HepG2 (cell line): ENCODE measurements around the gene NFX1. TPM values are rescaled to one million over a fixed set of nuclear protein-coding genes. Genes with fewer than 3 reads are reported as not detected.

Experiments
- ATAC-seq: fragments of 200-7000 bp; cut with Tn5 transposase; 3 replicates; pipeline ENCODE4 v1.9.1; 2020; ENCODE audit warnings: mild to moderate bottlenecking, moderate library complexity
- BruUV-seq: library from RNA; stranded (reverse); fragments of 400-500 nt; replicated peaks from 2 replicates; lab custom pipeline; 2021; lab: Mats Ljungman, UMichigan
- CTCF ChIA-PET: fragments of 300-600 bp; formaldehyde crosslinking; extraction: SDS; loops from one replicate; lab custom pipeline; 2021; ENCODE audit warnings: low total read pairs, inconsistent platforms, low intra/inter-chr PET ratio; lab: Yijun Ruan, JAX
- POLR2A ChIA-PET: fragments of 350-600 bp; sonication (Branson Sonifier 250); formaldehyde crosslinking; loops from one replicate; lab custom pipeline; 2020; ENCODE audit warnings: antibody characterized with exemption, inconsistent platforms; lab: Yijun Ruan, JAX
- DNase-seq: peaks from one replicate; pipeline ENCODE4 v3.0.0-alpha.2; 2015; ENCODE audit warnings: low spot score
- FAIRE-seq: peaks from 3 replicates; lab custom pipeline; 2011; peaks lifted over from hg19 to GRCh38; lab: Jason Lieb, UNC
- H2AFZ ChIP-seq: one replicate; pipeline ENCODE4 v1.6.1; 2011; ENCODE audit warnings: low read length, inconsistent platforms
- H3K27ac ChIP-seq: fragments of 300-600 bp; 3 replicates; pipeline ENCODE4 v1.8.0; 2011; ENCODE audit warnings: mixed run types, mild to moderate bottlenecking, mixed read lengths, low read length, inconsistent platforms; ENCODE audit not compliant: insufficient read depth; ENCODE audit errors: extremely low read length
- H3K27me3 ChIP-seq, 2 experiments: fragments of 200-600 bp in 1 of 2; 2 replicates in 1 of 2; 3 replicates in 1 of 2; pipeline versions ENCODE4 v1.6.0 to v1.8.0; 2011; ENCODE audit warnings: low read length in 2 of 2, mild to moderate bottlenecking in 2 of 2, moderate library complexity in 2 of 2, inconsistent platforms in 1 of 2; ENCODE audit not compliant: insufficient read depth in 2 of 2, control insufficient read depth in 1 of 2
- H3K36me3 ChIP-seq, 2 experiments: fragments of 200-600 bp in 1 of 2; replicated peaks in 1 of 2; 2 replicates in 1 of 2; 3 replicates in 1 of 2; pipeline versions ENCODE4 v1.5.1 to v1.8.0; 2011; ENCODE audit warnings: low read length in 2 of 2, inconsistent platforms in 1 of 2; ENCODE audit not compliant: insufficient read depth in 2 of 2, control insufficient read depth in 1 of 2
- H3K4me1 ChIP-seq: 2 replicates; pipeline ENCODE4 v1.5.1; 2012; ENCODE audit warnings: low read length, inconsistent platforms; ENCODE audit not compliant: insufficient read depth
- H3K4me2 ChIP-seq: 2 replicates; pipeline ENCODE4 v1.6.0; 2011; ENCODE audit warnings: low read depth, low read length, inconsistent platforms
- H3K4me3 ChIP-seq, 3 experiments: fragments of 200-600 bp in 1 of 3; sonication (generic), shearing (Covaris generic) in 1 of 3; replicated peaks in 1 of 3; 2 replicates each; pipeline ENCODE4 v1.5.1; 2011 to 2016; ENCODE audit warnings: low read length in 3 of 3, inconsistent platforms in 2 of 3, low read depth in 2 of 3, mild to moderate bottlenecking in 2 of 3, control low read depth in 1 of 3, mixed read lengths in 1 of 3; ENCODE audit not compliant: insufficient read depth in 1 of 3
- H3K79me2 ChIP-seq: one replicate; pipeline ENCODE4 v1.6.1; 2011; ENCODE audit warnings: low read length, inconsistent platforms; ENCODE audit not compliant: insufficient read depth
- H3K9ac ChIP-seq: 2 replicates; pipeline ENCODE4 v1.6.0; 2011; ENCODE audit warnings: mild to moderate bottlenecking, low read depth, low read length, inconsistent platforms; ENCODE audit not compliant: insufficient read depth
- H3K9me3 ChIP-seq: 2 replicates; pipeline ENCODE4 v1.5.1; 2012; ENCODE audit warnings: mild to moderate bottlenecking, low read length
- H4K20me1 ChIP-seq: 2 replicates; pipeline ENCODE4 v1.6.0; 2011; ENCODE audit warnings: inconsistent platforms, mild to moderate bottlenecking, low read length, moderate library complexity; ENCODE audit not compliant: insufficient read depth
- BRCA1 ChIP-seq: sonication (generic); formaldehyde crosslinking; IDR thresholded peaks from 2 replicates; pipeline ENCODE4 v1.4.0; 2020; ENCODE audit warnings: missing genetic modification reagents
- ETV5 ChIP-seq: IDR thresholded peaks from 2 replicates; pipeline ENCODE4 v1.6.1; 2018; ENCODE audit warnings: missing biosample characterization, missing genetic modification reagents, inconsistent platforms, borderline replicate concordance
- FOXK2 ChIP-seq: fragments of 450-650 bp; IDR thresholded peaks from 2 replicates; pipeline ENCODE4 v1.6.1; 2016
- HMG20B ChIP-seq: conservative IDR thresholded peaks from 2 replicates; pipeline ENCODE4 v1.6.1; 2016; ENCODE audit warnings: missing genetic modification reagents, missing compliant biosample characterization
- HOXD1 ChIP-seq: sonication (generic); formaldehyde crosslinking; IDR thresholded peaks from 2 replicates; pipeline ENCODE4 v1.5.0; 2020; ENCODE audit warnings: missing genetic modification reagents
- PCBP2 ChIP-seq: fragments of 200-400 bp; formaldehyde crosslinking; optimal IDR thresholded peaks from 2 replicates; pipeline ENCODE3; 2018; ENCODE audit warnings: low read length, low read depth; ENCODE audit not compliant: poor library complexity, severe bottlenecking
- SRY ChIP-seq: sonication (generic); formaldehyde crosslinking; IDR thresholded peaks from 2 replicates; pipeline ENCODE4 v1.8.0; 2022; ENCODE audit warnings: mild to moderate bottlenecking, missing genetic modification reagents
- YEATS4 ChIP-seq: sonication (generic); formaldehyde crosslinking; IDR thresholded peaks from 2 replicates; pipeline ENCODE4 v1.4.0; 2020; ENCODE audit warnings: missing genetic modification reagents, borderline replicate concordance
- ZNF224 ChIP-seq: sonication (generic); formaldehyde crosslinking; IDR thresholded peaks from 2 replicates; pipeline ENCODE4 v1.5.0; 2020; ENCODE audit warnings: mild to moderate bottlenecking, missing genetic modification reagents
- ZNF296 ChIP-seq: sonication (generic); formaldehyde crosslinking; conservative IDR thresholded peaks from 2 replicates; pipeline ENCODE4 v1.5.0; 2020; ENCODE audit warnings: mild to moderate bottlenecking, missing genetic modification reagents
- ZNF550 ChIP-seq: sonication (generic); formaldehyde crosslinking; IDR thresholded peaks from 2 replicates; pipeline ENCODE4 v1.4.0; 2020; ENCODE audit warnings: mild to moderate bottlenecking, missing genetic modification reagents, borderline replicate concordance
- ZSCAN22 ChIP-seq: sonication (generic); formaldehyde crosslinking; IDR thresholded peaks from 2 replicates; pipeline ENCODE4 v1.4.0; 2020; ENCODE audit warnings: mild to moderate bottlenecking, missing genetic modification reagents
- WGBS: methylation state at CpG from one replicate; pipeline ENCODE4 v1.1.6; 2017; ENCODE audit warnings: low lambda C conversion rate; 5-methylcytosine and 5-hydroxymethylcytosine counted together
- in situ Hi-C: cut with HindIII; loops from 2 replicates; pipeline ENCODE4 v1.10.0; 2017; ENCODE audit warnings: low pct_unique_long_range_greater_than_20kb; ENCODE audit not compliant: extremely low pct_ligation_motif_present
- intact Hi-C: fragments of 100-400 bp; cut with micrococcal nuclease; formaldehyde crosslinking; loops from one replicate; pipeline ENCODE4 v1.10.0; 2022; ENCODE audit not compliant: unreplicated experiment
- polyA plus RNA-seq, 8 experiments: library from polyadenylated mRNA; depleted of rRNA in 3 of 8; stranded (reverse) in 7 of 8; unstranded in 1 of 8; fragments of >200 nt; fragmentation: Illumina TruSeq in 4 of 8; extraction: Trizol in 4 of 8; gene quantifications; 2 replicates each; pipeline versions ENCODE4 v1.2.1 to v1.2.3, GENCODE V29; 2011 to 2016; ENCODE audit warnings: low read depth in 4 of 8, missing spikeins in 1 of 8, mixed read lengths in 1 of 8; ENCODE audit not compliant: insufficient read depth in 1 of 8
- total RNA-seq, 5 experiments: library from RNA; depleted of rRNA; stranded (reverse); fragments of >200 nt; fragmentation: Illumina TruSeq; extraction: Trizol; gene quantifications; 2 replicates each; pipeline ENCODE4 v1.2.3, GENCODE V29; 2016; ENCODE audit warnings: low read depth in 1 of 5
- TF ChIP-seq, protein P1 (sequence below), 2 experiments: sonication (generic) in 1 of 2; formaldehyde crosslinking in 1 of 2; IDR thresholded peaks; 2 replicates each; pipeline versions ENCODE4 v1.4.0 to v1.6.1; 2018 to 2020; ENCODE audit warnings: missing genetic modification reagents in 2 of 2, borderline replicate concordance in 1 of 2, low read depth in 1 of 2, mild to moderate bottlenecking in 1 of 2, missing biosample characterization in 1 of 2
- TF ChIP-seq, protein P2 (sequence below): sonication (generic); formaldehyde crosslinking; IDR thresholded peaks from 2 replicates; pipeline ENCODE4 v1.8.0; 2022; ENCODE audit warnings: missing genetic modification reagents, mild to moderate bottlenecking, borderline replicate concordance
- TF ChIP-seq, protein P3 (sequence below): sonication (generic); formaldehyde crosslinking; IDR thresholded peaks from 2 replicates; pipeline ENCODE4 v1.5.1; 2020; ENCODE audit warnings: missing genetic modification reagents, mild to moderate bottlenecking, borderline replicate concordance
- TF ChIP-seq, protein P4 (sequence below): sonication (generic); formaldehyde crosslinking; conservative IDR thresholded peaks from 2 replicates; pipeline ENCODE4 v1.8.0; 2022; ENCODE audit warnings: missing genetic modification reagents
- TF ChIP-seq, protein P5 (sequence below): sonication (generic); formaldehyde crosslinking; IDR thresholded peaks from 2 replicates; pipeline ENCODE4 v1.5.1; 2020; ENCODE audit warnings: missing genetic modification reagents, mild to moderate bottlenecking, borderline replicate concordance

NFX1 gene
- total and polyA plus RNA-seq, 2 of the 13 experiments (the other 11 are each of a cell fraction or from before 2014, with no cell fraction given), result 23.9 to 27.5 TPM

DNA sequence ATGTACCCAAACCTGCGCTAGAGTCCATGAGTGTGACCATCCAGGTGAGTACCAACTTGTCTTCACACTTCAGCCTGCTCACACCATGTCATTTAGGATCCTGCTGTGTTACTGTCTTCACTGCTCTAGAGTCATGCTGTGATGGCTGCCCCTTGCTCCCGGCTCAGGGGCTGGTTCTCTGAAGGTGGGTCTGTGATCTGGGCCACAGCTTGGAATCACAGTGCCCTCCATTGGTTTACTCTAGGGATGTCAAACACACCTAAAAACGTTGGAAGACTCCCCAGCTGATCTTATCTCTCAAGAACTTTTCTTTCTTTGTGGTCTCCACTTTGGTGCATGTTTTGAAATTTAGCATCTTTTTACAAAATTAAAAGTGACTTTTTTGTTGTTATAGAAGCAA lies 53.8 kb downstream of the NFX1 start:
- in situ Hi-C loops (no loop called here), intact Hi-C loops (no loop called here)
- Histone ChIP-seq H3K27me3 (no peaks in the 10 kb centered on the region), H3K4me3 (no peak overlapping the region), H3K27ac (no peak overlapping the region), H3K9me3 (peaks cover 14% of the 10 kb centered on the region), H3K4me2 (no peak overlapping the region), H3K79me2 (no peaks in the 10 kb centered on the region), H4K20me1 (no peaks in the 10 kb centered on the region), H3K36me3 (peaks cover 27 to 71% of the 10 kb centered on the region in 2 experiments), H2AFZ (no peak overlapping the region), H3K9ac (no peak overlapping the region), H3K4me1 (no peaks in the 10 kb centered on the region)
- BruUV-seq, result no TSS peak
- ChIA-PET POLR2A (no interaction called here), CTCF (no interaction called here)
- WGBS, result 91% methylated on average over 3 of the region's 3 CpGs
- no peak for ATAC-seq
- no peak for DNase-seq
- FAIRE-seq, result no peak
- TF ChIP-seq HOXD1 (CRISPR knock-in tag) (no peak), ETV5 (CRISPR knock-in tag) (no peak), ZSCAN22 (CRISPR knock-in tag) (no peak), SRY (CRISPR knock-in tag) (no peak), FOXK2 (no peak), ZNF550 (CRISPR knock-in tag) (no peak), ZNF224 (CRISPR knock-in tag) (no peak), YEATS4 (CRISPR knock-in tag) (no peak), BRCA1 (CRISPR knock-in tag) (no peak), HMG20B (CRISPR knock-in tag) (no peak), ZNF296 (CRISPR knock-in tag) (no peak), PCBP2 (no peak)
- TF ChIP-seq, protein P1, sequence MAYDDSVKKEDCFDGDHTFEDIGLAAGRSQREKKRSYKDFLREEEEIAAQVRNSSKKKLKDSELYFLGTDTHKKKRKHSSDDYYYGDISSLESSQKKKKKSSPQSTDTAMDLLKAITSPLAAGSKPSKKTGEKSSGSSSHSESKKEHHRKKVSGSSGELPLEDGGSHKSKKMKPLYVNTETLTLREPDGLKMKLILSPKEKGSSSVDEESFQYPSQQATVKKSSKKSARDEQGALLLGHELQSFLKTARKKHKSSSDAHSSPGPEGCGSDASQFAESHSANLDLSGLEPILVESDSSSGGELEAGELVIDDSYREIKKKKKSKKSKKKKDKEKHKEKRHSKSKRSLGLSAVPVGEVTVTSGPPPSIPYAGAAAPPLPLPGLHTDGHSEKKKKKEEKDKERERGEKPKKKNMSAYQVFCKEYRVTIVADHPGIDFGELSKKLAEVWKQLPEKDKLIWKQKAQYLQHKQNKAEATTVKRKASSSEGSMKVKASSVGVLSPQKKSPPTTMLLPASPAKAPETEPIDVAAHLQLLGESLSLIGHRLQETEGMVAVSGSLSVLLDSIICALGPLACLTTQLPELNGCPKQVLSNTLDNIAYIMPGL (CRISPR knock-in tag; IDR thresholded peaks at IDR 0.05; ENCODE audit: borderline replicate concordance in 1 of 2, low read depth in 1 of 2), result no peak
- TF ChIP-seq, protein P2, sequence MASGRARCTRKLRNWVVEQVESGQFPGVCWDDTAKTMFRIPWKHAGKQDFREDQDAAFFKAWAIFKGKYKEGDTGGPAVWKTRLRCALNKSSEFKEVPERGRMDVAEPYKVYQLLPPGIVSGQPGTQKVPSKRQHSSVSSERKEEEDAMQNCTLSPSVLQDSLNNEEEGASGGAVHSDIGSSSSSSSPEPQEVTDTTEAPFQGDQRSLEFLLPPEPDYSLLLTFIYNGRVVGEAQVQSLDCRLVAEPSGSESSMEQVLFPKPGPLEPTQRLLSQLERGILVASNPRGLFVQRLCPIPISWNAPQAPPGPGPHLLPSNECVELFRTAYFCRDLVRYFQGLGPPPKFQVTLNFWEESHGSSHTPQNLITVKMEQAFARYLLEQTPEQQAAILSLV (CRISPR knock-in tag), result no peak
- TF ChIP-seq, protein P3, sequence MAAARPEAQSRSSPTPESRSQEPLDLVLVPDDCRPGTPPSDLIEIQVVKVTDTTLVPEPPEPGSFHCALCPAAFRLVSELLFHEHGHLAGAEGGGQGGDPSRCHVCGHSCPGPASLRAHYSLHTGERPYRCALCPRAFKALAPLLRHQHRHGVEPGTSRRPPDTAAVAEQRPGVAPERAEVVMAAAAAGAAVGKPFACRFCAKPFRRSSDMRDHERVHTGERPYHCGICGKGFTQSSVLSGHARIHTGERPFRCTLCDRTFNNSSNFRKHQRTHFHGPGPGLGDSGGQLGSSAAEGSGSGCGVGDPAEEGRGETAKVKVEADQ (CRISPR knock-in tag), result no peak
- TF ChIP-seq, protein P4, sequence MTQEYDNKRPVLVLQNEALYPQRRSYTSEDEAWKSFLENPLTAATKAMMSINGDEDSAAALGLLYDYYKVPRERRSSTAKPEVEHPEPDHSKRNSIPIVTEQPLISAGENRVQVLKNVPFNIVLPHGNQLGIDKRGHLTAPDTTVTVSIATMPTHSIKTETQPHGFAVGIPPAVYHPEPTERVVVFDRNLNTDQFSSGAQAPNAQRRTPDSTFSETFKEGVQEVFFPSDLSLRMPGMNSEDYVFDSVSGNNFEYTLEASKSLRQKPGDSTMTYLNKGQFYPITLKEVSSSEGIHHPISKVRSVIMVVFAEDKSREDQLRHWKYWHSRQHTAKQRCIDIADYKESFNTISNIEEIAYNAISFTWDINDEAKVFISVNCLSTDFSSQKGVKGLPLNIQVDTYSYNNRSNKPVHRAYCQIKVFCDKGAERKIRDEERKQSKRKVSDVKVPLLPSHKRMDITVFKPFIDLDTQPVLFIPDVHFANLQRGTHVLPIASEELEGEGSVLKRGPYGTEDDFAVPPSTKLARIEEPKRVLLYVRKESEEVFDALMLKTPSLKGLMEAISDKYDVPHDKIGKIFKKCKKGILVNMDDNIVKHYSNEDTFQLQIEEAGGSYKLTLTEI, result no peak
- TF ChIP-seq, protein P5, sequence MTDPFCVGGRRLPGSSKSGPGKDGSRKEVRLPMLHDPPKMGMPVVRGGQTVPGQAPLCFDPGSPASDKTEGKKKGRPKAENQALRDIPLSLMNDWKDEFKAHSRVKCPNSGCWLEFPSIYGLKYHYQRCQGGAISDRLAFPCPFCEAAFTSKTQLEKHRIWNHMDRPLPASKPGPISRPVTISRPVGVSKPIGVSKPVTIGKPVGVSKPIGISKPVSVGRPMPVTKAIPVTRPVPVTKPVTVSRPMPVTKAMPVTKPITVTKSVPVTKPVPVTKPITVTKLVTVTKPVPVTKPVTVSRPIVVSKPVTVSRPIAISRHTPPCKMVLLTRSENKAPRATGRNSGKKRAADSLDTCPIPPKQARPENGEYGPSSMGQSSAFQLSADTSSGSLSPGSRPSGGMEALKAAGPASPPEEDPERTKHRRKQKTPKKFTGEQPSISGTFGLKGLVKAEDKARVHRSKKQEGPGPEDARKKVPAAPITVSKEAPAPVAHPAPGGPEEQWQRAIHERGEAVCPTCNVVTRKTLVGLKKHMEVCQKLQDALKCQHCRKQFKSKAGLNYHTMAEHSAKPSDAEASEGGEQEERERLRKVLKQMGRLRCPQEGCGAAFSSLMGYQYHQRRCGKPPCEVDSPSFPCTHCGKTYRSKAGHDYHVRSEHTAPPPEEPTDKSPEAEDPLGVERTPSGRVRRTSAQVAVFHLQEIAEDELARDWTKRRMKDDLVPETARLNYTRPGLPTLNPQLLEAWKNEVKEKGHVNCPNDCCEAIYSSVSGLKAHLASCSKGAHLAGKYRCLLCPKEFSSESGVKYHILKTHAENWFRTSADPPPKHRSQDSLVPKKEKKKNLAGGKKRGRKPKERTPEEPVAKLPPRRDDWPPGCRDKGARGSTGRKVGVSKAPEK, result no peak
